Urothelium cell line (cell line): Measurements from ENCODE around the gene HMGN5.

ENCODE experiments used
- DNase-seq: peaks from one replicate; pipeline ENCODE4 v3.0.0; 2011; ENCODE audit warnings: low spot score, mixed read lengths
- FAIRE-seq: peaks from 2 replicates; lab custom pipeline; 2011; peaks lifted over from hg19 to GRCh38; lab: Jason Lieb, UNC

Gene HMGN5

DNA sequence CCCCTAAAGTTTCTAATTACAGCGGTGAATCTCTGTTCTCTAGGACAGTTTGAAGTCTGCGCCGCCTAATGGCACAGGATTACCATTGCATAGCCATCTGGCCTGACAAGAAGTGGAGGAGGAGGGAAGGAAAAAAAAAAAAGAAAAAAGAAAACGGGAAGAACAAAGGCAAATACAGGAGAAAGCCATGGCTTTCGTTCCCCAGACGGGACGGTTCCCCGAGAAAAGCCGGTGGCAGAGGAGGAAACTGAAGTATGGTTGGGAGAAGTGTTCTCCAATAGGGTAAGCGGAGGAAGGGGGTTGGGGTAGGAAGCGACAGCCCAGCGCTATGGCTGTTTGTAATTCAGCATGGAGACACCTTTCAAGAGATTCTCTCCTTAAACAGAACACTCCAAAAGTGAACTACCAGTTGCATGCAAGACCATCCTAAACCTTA, 80.8 kb downstream of the HMGN5 start:
- DNase-seq (peak; percentile 37), FAIRE-seq (no peak)

DNA sequence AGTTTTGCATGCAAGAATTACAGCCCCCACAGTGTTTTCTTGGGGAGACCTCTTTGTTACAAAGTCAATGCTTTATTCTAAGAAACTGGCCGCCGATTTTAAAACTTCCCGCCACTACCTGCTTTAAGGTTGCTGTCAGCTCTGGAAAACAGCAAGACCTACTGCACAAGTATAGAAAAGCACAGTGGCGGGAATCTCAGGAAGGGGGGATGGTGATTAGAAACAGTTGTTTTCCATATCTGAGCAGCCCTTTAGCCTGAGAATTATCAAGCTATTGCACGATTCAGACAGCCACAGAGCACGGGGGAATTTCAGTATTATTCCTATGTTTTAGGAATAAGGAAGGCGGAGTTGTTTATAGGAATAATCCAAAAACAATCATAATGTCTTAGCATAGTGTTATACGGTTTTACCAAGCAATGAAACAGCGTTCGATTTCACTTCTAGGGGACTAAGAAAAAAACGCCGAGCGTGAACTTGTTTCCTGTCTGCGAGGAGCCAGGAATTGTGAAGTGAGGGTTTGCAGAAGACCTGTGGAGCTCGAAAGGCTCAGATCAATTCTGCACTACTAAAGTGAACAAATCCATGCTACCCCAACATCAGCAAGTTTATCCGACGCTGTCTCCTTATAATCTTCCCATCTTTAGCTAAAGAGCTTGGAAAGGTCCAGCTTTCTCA, 81.3 kb downstream of the HMGN5 start:
- DNase-seq (peak; percentile 6), FAIRE-seq (no peak)

DNA sequence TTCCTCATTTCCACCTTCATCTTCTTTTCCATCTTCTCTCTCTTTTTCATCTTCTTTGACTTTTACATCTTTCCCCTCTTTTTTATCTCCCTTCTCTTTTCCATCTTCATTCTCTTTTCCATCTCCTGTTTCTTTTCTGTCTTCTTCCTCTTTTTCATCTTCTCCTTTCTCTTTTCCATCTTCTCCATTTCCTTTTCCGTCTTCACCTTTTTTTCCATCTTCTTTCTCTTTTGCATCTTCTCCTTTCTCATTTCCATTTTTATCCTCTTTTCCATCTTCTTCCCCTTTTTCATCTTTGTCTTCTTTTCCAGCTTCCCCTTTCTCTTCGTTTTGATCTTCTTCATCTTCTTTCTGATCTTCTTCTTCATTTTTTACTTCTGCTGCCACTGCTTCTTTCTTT, 87.0 kb downstream of the HMGN5 start:
- FAIRE-seq (no peak), DNase-seq (no peak)

DNA sequence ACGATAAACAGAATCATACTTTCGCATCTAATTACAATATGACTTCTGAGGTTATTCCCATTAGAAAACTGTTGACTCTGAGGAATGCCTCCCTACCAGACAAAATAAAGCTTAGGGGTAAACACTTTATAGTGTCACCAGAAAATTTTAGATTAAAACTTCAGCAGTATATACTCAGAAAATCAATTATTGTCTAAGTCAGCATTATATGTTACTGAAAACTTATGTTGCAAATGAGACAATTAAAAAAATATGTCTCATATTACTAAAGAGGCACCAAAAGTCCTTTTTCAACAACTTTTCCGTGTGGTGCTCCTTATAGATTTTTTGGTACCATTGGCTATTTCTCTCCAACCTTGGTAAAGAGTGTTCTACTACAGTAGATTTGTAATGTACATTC, 91.4 kb downstream of the HMGN5 start:
- no peak for FAIRE-seq
- DNase-seq: no peak

DNA sequence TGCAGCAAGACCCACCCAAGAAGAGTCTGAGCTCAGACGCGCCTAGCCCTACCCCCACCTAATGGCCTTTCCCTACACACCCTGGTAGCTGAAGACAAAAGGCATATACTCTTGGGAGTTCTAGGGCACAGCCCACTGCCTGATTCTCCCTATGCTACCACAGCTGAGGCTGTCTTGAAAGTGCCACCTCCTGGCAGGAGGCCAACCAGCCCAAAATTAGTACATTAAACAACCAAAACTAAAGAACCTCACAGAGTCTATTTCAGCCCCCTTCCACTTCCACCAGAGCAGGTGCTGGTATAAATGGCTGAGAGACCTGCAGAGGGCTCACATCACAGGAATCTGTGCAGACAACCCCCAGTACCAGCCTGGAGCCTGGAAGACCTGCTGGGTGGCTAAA, 119.1 kb downstream of the HMGN5 start:
- DNase-seq (no peak), FAIRE-seq (no peak)
